Neural progenitor cell (in vitro differentiated cells): Measurements from ENCODE around the gene PTPRN2. TPM values are rescaled to one million over a fixed set of nuclear protein-coding genes. Genes with fewer than 3 reads are reported as not detected.

Source experiments
- DNase-seq: peaks from one replicate; pipeline ENCODE4 v3.0.0-alpha.2; 2016; ENCODE audit warnings: low spot score
- H2AFZ ChIP-seq: fragments of 200-600 bp; sonication (generic); replicated peaks from 2 replicates; pipeline ENCODE4 v1.6.1; 2016; ENCODE audit warnings: antibody characterized with exemption
- H3F3A ChIP-seq: fragments of 200-600 bp; sonication (generic); 2 replicates; pipeline ENCODE4 v1.6.1; 2016; ENCODE audit warnings: antibody characterized with exemption, low read depth
- H3K27ac ChIP-seq: fragments of 200-600 bp; sonication (generic); 2 replicates; pipeline ENCODE4 v1.5.1; 2016; ENCODE audit warnings: mild to moderate bottlenecking
- H3K27me3 ChIP-seq: fragments of 200-600 bp; sonication (generic); 2 replicates; pipeline ENCODE4 v1.6.1; 2016; ENCODE audit warnings: mild to moderate bottlenecking, moderate library complexity
- H3K36me3 ChIP-seq: fragments of 200-600 bp; sonication (generic); 2 replicates; pipeline ENCODE4 v1.5.1; 2016
- H3K4me1 ChIP-seq: fragments of 200-600 bp; sonication (generic); 2 replicates; pipeline ENCODE4 v1.6.1; 2016; ENCODE audit warnings: mixed run types
- H3K4me2 ChIP-seq: fragments of 200-600 bp; sonication (generic); 2 replicates; pipeline ENCODE4 v1.6.1; 2016
- H3K4me3 ChIP-seq: fragments of 200-600 bp; sonication (generic); 2 replicates; pipeline ENCODE4 v1.5.1; 2016
- H3K79me2 ChIP-seq: fragments of 200-600 bp; sonication (generic); 2 replicates; pipeline ENCODE4 v1.6.1; 2016; ENCODE audit warnings: low read depth
- H3K9ac ChIP-seq: fragments of 200-600 bp; sonication (generic); 2 replicates; pipeline ENCODE4 v1.6.1; 2016
- H3K9me3 ChIP-seq: fragments of 200-600 bp; sonication (generic); 2 replicates; pipeline ENCODE4 v1.5.1; 2016; ENCODE audit warnings: low read depth
- H4K20me1 ChIP-seq: fragments of 200-600 bp; sonication (generic); 2 replicates; pipeline ENCODE4 v1.6.1; 2016; ENCODE audit warnings: low read depth
- H3K27ac Mint-ChIP-seq: 3 replicates; pipeline ENCODE4 v1.8.0; 2021; ENCODE audit warnings: mixed read lengths
- H3K27me3 Mint-ChIP-seq: 2 replicates; pipeline ENCODE4 v1.8.0; 2022; ENCODE audit warnings: low read depth, mild to moderate bottlenecking, inconsistent platforms, moderate library complexity, mixed read lengths; ENCODE audit not compliant: insufficient read depth
- H3K36me3 Mint-ChIP-seq: 3 replicates; pipeline ENCODE4 v1.8.0; 2021; ENCODE audit warnings: mixed read lengths
- H3K4me1 Mint-ChIP-seq: 3 replicates; pipeline ENCODE4 v1.8.0; 2021; ENCODE audit warnings: mixed read lengths
- H3K4me3 Mint-ChIP-seq: 3 replicates; pipeline ENCODE4 v1.8.0; 2021; ENCODE audit warnings: mild to moderate bottlenecking, moderate library complexity, mixed read lengths
- H3K9me3 Mint-ChIP-seq: 3 replicates; pipeline ENCODE4 v1.8.0; 2020; ENCODE audit warnings: mixed read lengths
- EZH2 ChIP-seq: fragments of 200-600 bp; sonication (generic); IDR thresholded peaks from 2 replicates; pipeline ENCODE4 v1.6.1; 2017; ENCODE audit warnings: antibody characterized with exemption, mild to moderate bottlenecking, moderate library complexity
- EZH2phosphoT487 ChIP-seq: fragments of 200-600 bp; sonication (generic); IDR thresholded peaks from 2 replicates; pipeline ENCODE4 v1.6.1; 2017; ENCODE audit warnings: antibody characterized with exemption
- total RNA-seq: library from RNA; depleted of rRNA; stranded (reverse); fragments of >200 nt; gene quantifications from 2 replicates; pipeline ENCODE4 v1.2.3, GENCODE V29; 2015; ENCODE audit warnings: low replicate concordance
- TF ChIP-seq, protein P1 (sequence below): fragments of 200-600 bp; sonication (generic); IDR thresholded peaks from 2 replicates; pipeline ENCODE4 v1.5.1; 2017; ENCODE audit warnings: antibody characterized with exemption, mild to moderate bottlenecking

PTPRN2 gene
- total RNA-seq, 1 donor from 2014 or later: 3.0 TPM

DNA sequence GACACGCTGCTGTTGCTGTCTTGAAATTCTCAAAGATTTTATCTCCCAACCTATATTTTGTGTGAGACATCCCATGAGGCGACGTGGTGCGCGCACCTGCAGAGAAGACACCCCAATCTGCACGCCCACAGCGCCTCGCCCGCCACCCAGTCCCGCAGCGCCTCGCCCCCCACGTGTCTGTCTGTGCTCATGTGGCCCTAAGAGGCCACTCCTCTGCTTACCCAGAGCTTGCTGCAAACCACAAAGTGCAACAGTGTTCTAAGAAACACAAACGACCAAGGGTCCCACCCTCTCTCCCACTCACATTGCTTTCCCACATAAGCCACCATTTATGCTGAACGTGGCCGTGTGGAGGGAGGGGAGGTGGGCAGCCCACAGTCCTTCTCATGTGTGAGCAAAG, 287.2 kb downstream of the PTPRN2 start:
- H3K79me2 ChIP-seq: no peaks in the 10 kb centered on the region
- no peak overlapping the region for H3K27ac Mint-ChIP-seq
- H3K9ac ChIP-seq: no peak overlapping the region
- H3K9me3 ChIP-seq: no peaks in the 10 kb centered on the region
- no peak overlapping the region for H2AFZ ChIP-seq
- H3K4me1 Mint-ChIP-seq: peaks cover 13% of the 10 kb centered on the region
- peaks cover 12% of the 10 kb centered on the region for H3K27me3 Mint-ChIP-seq
- peaks cover 17% of the 10 kb centered on the region for H3K9me3 Mint-ChIP-seq
- no peak for TF ChIP-seq EZH2phosphoT487
- no peak for TF ChIP-seq EZH2
- TF ChIP-seq, protein P1, sequence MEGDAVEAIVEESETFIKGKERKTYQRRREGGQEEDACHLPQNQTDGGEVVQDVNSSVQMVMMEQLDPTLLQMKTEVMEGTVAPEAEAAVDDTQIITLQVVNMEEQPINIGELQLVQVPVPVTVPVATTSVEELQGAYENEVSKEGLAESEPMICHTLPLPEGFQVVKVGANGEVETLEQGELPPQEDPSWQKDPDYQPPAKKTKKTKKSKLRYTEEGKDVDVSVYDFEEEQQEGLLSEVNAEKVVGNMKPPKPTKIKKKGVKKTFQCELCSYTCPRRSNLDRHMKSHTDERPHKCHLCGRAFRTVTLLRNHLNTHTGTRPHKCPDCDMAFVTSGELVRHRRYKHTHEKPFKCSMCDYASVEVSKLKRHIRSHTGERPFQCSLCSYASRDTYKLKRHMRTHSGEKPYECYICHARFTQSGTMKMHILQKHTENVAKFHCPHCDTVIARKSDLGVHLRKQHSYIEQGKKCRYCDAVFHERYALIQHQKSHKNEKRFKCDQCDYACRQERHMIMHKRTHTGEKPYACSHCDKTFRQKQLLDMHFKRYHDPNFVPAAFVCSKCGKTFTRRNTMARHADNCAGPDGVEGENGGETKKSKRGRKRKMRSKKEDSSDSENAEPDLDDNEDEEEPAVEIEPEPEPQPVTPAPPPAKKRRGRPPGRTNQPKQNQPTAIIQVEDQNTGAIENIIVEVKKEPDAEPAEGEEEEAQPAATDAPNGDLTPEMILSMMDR: no peak
- no peak overlapping the region for H3K4me2 ChIP-seq
- H3K4me3 ChIP-seq: no peak overlapping the region
- H3K27me3 ChIP-seq: no peaks in the 10 kb centered on the region
- no peaks in the 10 kb centered on the region for H4K20me1 ChIP-seq
- no peaks in the 10 kb centered on the region for H3K36me3 ChIP-seq
- H3K4me1 ChIP-seq: peaks cover 25% of the 10 kb centered on the region
- H3K27ac ChIP-seq: no peak overlapping the region
- no peak for DNase-seq
- peaks cover 3% of the 10 kb centered on the region for H3K36me3 Mint-ChIP-seq
- peaks cover 7% of the 10 kb centered on the region for H3F3A ChIP-seq
- H3K4me3 Mint-ChIP-seq: no peak overlapping the region

- no peak overlapping the region for H3K4me2 ChIP-seq
- TF ChIP-seq EZH2phosphoT487: no peak
- TF ChIP-seq, protein P1: no peak
- TF ChIP-seq EZH2: no peak
- H3K27me3 ChIP-seq: no peaks in the 10 kb centered on the region
- peaks cover 14% of the 10 kb centered on the region for H3K9me3 Mint-ChIP-seq
- H2AFZ ChIP-seq: no peak overlapping the region
- H4K20me1 ChIP-seq: no peaks in the 10 kb centered on the region
- H3K36me3 Mint-ChIP-seq: peaks cover 3% of the 10 kb centered on the region
- DNase-seq: no peak
- no peaks in the 10 kb centered on the region for H3K79me2 ChIP-seq
- no peak overlapping the region for H3K27ac Mint-ChIP-seq
- peaks cover 4% of the 10 kb centered on the region for H3F3A ChIP-seq
- H3K4me3 ChIP-seq: no peak overlapping the region
- peaks cover 21% of the 10 kb centered on the region for H3K4me1 ChIP-seq
- no peak overlapping the region for H3K4me3 Mint-ChIP-seq
- H3K4me1 Mint-ChIP-seq: peaks cover 13% of the 10 kb centered on the region
- no peak overlapping the region for H3K27ac ChIP-seq
- H3K36me3 ChIP-seq: no peaks in the 10 kb centered on the region
- no peaks in the 10 kb centered on the region for H3K9me3 ChIP-seq
- H3K9ac ChIP-seq: no peak overlapping the region
- H3K27me3 Mint-ChIP-seq: peaks cover 12% of the 10 kb centered on the region
These were observed 288.0 kb downstream of the PTPRN2 start for GRCh38 chr7:158299607-158300006.

- H3K27me3 Mint-ChIP-seq: peaks cover 7% of the 10 kb centered on the region
- H3K27ac Mint-ChIP-seq: no peak overlapping the region
- H3K4me1 Mint-ChIP-seq: peaks cover 7% of the 10 kb centered on the region
- Histone ChIP-seq H4K20me1 (no peaks in the 10 kb centered on the region), H3K4me2 (no peak overlapping the region), H3K36me3 (no peaks in the 10 kb centered on the region), H3K9me3 (no peaks in the 10 kb centered on the region), H3K4me3 (no peak overlapping the region), H3K4me1 (peaks cover 10% of the 10 kb centered on the region), H3K79me2 (no peaks in the 10 kb centered on the region), H3F3A (peaks cover 12% of the 10 kb centered on the region), H3K27me3 (no peaks in the 10 kb centered on the region), H2AFZ (no peak overlapping the region), H3K9ac (no peak overlapping the region), H3K27ac (no peak overlapping the region)
- no peak for DNase-seq
- no peak for TF ChIP-seq EZH2
- TF ChIP-seq, protein P1: no peak
- no peak for TF ChIP-seq EZH2phosphoT487
- peaks cover 3% of the 10 kb centered on the region for H3K36me3 Mint-ChIP-seq
- peaks cover 24% of the 10 kb centered on the region for H3K9me3 Mint-ChIP-seq
- H3K4me3 Mint-ChIP-seq: no peak overlapping the region
These were observed 290.9 kb downstream of the PTPRN2 start for GRCh38 chr7:158296798-158297104.
